Measurements from ENCODE around the gene GPC5. TPM values are rescaled to one million over a fixed set of nuclear protein-coding genes. Genes with fewer than 3 reads are reported as not detected.
A peak's percentile ranks its signal among the peaks of the same experiment; 100 is the strongest.
"Not testable (repeated sequence)": the region's sequence is repeated elsewhere in the genome, so short reads cannot be mapped to it uniquely, and the experiment has no call there.

The GPC5 gene
- total RNA-seq (10 to 100 TPM; 15.2 to 54.4 TPM), polyA plus RNA-seq (ENCODE audit: insufficient read length in 2 of 2) (10 to 100 TPM; 17.8 to 30.2 TPM)
- long read RNA-seq, donor 1, partial matches to known transcripts, result 10 of 13 reads
- long read RNA-seq, donor 1, other reads (novel, unspliced or antisense), result 0 of 13 reads
- long read RNA-seq, donor 2, partial matches to known transcripts, result 6 of 6 reads
- long read RNA-seq, donor 2, other reads (novel, unspliced or antisense), result 0 of 6 reads
- long read RNA-seq, donor 3, result 0 reads
- long read RNA-seq, donor 4, partial matches to known transcripts, result 0 of 1 reads
- long read RNA-seq, donor 4, other reads (novel, unspliced or antisense), result 0 of 1 reads

GRCh38 chr13:91398413-91399188 is at the start of gene GPC5:
Gene GPC5 (plus strand): TSS chr13:91398621.
- Histone ChIP-seq H3K27me3 (ENCODE audit: control insufficient read depth, insufficient read depth, low read length) (peaks cover 15% of the 10 kb centered on the region), H3K27ac (ENCODE audit: low read depth, low read length) (peak within 1 kb of the TSS; percentile 61)

DNA sequence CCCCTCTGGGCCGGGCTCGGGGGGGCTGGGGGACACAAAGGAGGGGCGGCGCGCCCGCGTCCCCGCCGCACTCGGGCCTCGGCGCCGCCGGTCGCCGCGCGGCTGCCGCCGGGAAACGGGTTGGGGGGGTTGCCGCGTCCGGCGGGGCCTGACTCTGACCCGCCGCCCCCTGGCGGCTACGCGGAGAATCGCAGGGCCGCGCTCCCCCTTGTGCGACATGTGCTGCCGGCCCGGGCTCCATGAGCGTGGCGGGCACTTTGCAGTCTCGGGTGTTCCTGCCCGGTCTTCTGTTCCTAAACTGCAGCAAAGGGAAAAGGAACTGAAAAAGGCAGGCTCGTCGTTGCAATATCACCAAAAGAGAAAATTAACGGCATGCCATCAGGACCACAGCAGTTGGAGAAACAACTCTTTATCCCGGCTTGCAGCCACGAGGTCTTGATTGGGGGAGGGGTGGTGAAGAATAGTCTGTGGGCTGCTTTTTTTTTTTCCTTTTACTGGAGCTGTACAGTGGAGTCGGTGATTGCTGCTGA is 49.5 kb upstream of the GPC5 start:
- H3K4me3 ChIP-seq (ENCODE audit: low read depth, low read length), result peak overlapping the region; percentile 74
- WGBS (ENCODE audit: insufficient coverage), result 0% methylated on average over 43 of the region's 46 CpGs
- peak; percentile 83 to 97 (median 87) for DNase-seq (ENCODE audit: low read depth in 4 of 6, low spot score in 6 of 6)

More at GRCh38 chr13:91398413-91399188, at the start of gene GPC5:
- WGBS (ENCODE audit: insufficient coverage), result under 1% methylated on average over 76 of the region's 76 CpGs
- peak within 1 kb of the TSS; percentile 71 for H3K4me3 ChIP-seq (ENCODE audit: low read depth, low read length)
- no peaks in the 10 kb centered on the region for H3K9me3 ChIP-seq (ENCODE audit: control insufficient read depth, insufficient read depth, low read length)
- peaks cover 11% of the 10 kb centered on the region for H3K4me1 ChIP-seq (ENCODE audit: control insufficient read depth, insufficient read depth, low read length)
- H3K36me3 ChIP-seq (ENCODE audit: control insufficient read depth, insufficient read depth, low read length), result no peaks in the 10 kb centered on the region
- DNase-seq (ENCODE audit: low read depth in 4 of 6, low spot score in 6 of 6), result peak; percentile 47 to 93 (median 70)

GRCh38 chr13:91349992-91350911 is 48.2 kb upstream of the GPC5 start:
- WGBS (ENCODE audit: insufficient coverage), result 50% methylated on average over 1 of the region's 5 CpGs
- peak overlapping the region; percentile 74 for H3K4me3 ChIP-seq (ENCODE audit: low read depth, low read length)

More for the DNA sequence above, 49.5 kb upstream of the GPC5 start:
- no peaks in the 10 kb centered on the region for H3K4me1 ChIP-seq (ENCODE audit: control insufficient read depth, insufficient read depth, low read length)
- peaks cover 3% of the 10 kb centered on the region for H3K36me3 ChIP-seq (ENCODE audit: control insufficient read depth, insufficient read depth, low read length)
- no peaks in the 10 kb centered on the region for H3K9me3 ChIP-seq (ENCODE audit: control insufficient read depth, insufficient read depth, low read length)
- peak overlapping the region; percentile 76 for H3K27ac ChIP-seq (ENCODE audit: low read depth, low read length)
- H3K27me3 ChIP-seq (ENCODE audit: control insufficient read depth, insufficient read depth, low read length), result no peaks in the 10 kb centered on the region

GRCh38 chr13:91351123-91351522 is 47.3 kb upstream of the GPC5 start:
- H3K27ac ChIP-seq (ENCODE audit: low read depth, low read length), result no peak overlapping the region
- 90% methylated on average over 2 of the region's 5 CpGs for WGBS (ENCODE audit: insufficient coverage)

More at GRCh38 chr13:91349992-91350911, 48.2 kb upstream of the GPC5 start:
- Histone ChIP-seq H3K9me3 (ENCODE audit: control insufficient read depth, insufficient read depth, low read length) (no peaks in the 10 kb centered on the region), H3K27me3 (ENCODE audit: control insufficient read depth, insufficient read depth, low read length) (no peaks in the 10 kb centered on the region), H3K36me3 (ENCODE audit: control insufficient read depth, insufficient read depth, low read length) (peaks cover 3% of the 10 kb centered on the region), H3K27ac (ENCODE audit: low read depth, low read length) (no peak overlapping the region), H3K4me1 (ENCODE audit: control insufficient read depth, insufficient read depth, low read length) (no peaks in the 10 kb centered on the region)
- no peak for DNase-seq (ENCODE audit: low read depth in 4 of 6, low spot score in 6 of 6)

DNA sequence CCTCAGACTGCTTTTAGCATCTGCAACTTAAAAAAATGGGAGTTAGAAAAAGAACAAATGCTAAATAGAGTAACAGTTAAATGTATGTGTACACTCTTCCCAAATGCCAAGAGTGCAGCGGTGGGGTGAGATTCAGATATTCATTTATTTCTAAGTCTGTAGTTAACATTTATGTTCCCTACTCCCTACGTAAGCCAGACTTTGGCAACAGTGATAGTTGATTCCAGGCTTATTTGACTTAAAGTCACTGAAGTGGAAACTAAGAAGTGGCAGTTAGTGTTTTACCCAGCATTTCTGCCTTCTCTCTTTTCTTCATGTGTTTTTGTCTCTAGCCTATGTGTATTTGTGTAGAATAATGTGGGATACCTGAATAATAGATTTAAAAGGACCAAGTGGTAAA is 46.4 kb upstream of the GPC5 start:
- no CpG with 5 or more reads among the region's 2 CpGs for WGBS (ENCODE audit: insufficient coverage)
- H3K4me3 ChIP-seq (ENCODE audit: low read depth, low read length), result no peak overlapping the region
- peaks cover 3% of the 10 kb centered on the region for H3K36me3 ChIP-seq (ENCODE audit: control insufficient read depth, insufficient read depth, low read length)
- H3K9me3 ChIP-seq (ENCODE audit: control insufficient read depth, insufficient read depth, low read length), result no peaks in the 10 kb centered on the region
- no peaks in the 10 kb centered on the region for H3K4me1 ChIP-seq (ENCODE audit: control insufficient read depth, insufficient read depth, low read length)
- H3K27ac ChIP-seq (ENCODE audit: low read depth, low read length), result no peak overlapping the region
- H3K27me3 ChIP-seq (ENCODE audit: control insufficient read depth, insufficient read depth, low read length), result no peaks in the 10 kb centered on the region
- DNase-seq (ENCODE audit: low read depth in 4 of 6, low spot score in 6 of 6), result no peak

More at GRCh38 chr13:91351123-91351522, 47.3 kb upstream of the GPC5 start:
- no peaks in the 10 kb centered on the region for H3K27me3 ChIP-seq (ENCODE audit: control insufficient read depth, insufficient read depth, low read length)
- no peak for DNase-seq (ENCODE audit: low read depth in 4 of 6, low spot score in 6 of 6)
- no peaks in the 10 kb centered on the region for H3K4me1 ChIP-seq (ENCODE audit: control insufficient read depth, insufficient read depth, low read length)
- no peaks in the 10 kb centered on the region for H3K9me3 ChIP-seq (ENCODE audit: control insufficient read depth, insufficient read depth, low read length)
- H3K4me3 ChIP-seq (ENCODE audit: low read depth, low read length), result no peak overlapping the region
- H3K36me3 ChIP-seq (ENCODE audit: control insufficient read depth, insufficient read depth, low read length), result peaks cover 3% of the 10 kb centered on the region

DNA sequence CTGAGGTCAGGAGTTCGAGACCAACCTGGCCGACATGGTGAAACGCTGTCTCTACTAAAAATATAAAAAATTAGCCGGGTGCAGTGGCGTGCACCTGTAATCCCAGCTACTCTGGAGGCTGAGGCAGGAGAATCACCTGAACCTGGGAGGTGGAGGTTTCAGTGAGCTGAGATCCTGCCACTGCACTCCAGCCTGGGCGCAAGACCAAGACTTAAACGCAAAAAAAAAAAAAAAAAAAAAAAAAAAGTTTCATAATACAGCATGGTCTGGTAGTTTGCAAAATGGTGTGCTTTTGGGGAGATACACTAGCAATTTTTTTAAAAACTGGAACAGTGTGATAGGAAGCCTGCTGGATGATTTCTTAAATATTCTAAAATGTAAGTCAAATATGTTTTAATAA is 45.5 kb upstream of the GPC5 start:
- H3K4me1 ChIP-seq (ENCODE audit: control insufficient read depth, insufficient read depth, low read length); H3K27ac ChIP-seq (ENCODE audit: low read depth, low read length); H3K36me3 ChIP-seq (ENCODE audit: control insufficient read depth, insufficient read depth, low read length); H3K27me3 ChIP-seq (ENCODE audit: control insufficient read depth, insufficient read depth, low read length); DNase-seq (ENCODE audit: low read depth in 4 of 6, low spot score in 6 of 6); H3K4me3 ChIP-seq (ENCODE audit: low read depth, low read length); H3K9me3 ChIP-seq (ENCODE audit: control insufficient read depth, insufficient read depth, low read length): not testable (repeated sequence)
- 96% methylated on average over 5 of the region's 7 CpGs for WGBS (ENCODE audit: insufficient coverage)

- H3K27me3 ChIP-seq (ENCODE audit: control insufficient read depth, insufficient read depth, low read length), result no peaks in the 10 kb centered on the region
- H3K36me3 ChIP-seq (ENCODE audit: control insufficient read depth, insufficient read depth, low read length), result peaks cover 3% of the 10 kb centered on the region
- H3K27ac ChIP-seq (ENCODE audit: low read depth, low read length), result no peak overlapping the region
- no peaks in the 10 kb centered on the region for H3K9me3 ChIP-seq (ENCODE audit: control insufficient read depth, insufficient read depth, low read length)
- no peak for DNase-seq (ENCODE audit: low read depth in 4 of 6, low spot score in 6 of 6)
- no CpG with 5 or more reads among the region's 1 CpG for WGBS (ENCODE audit: insufficient coverage)
- no peaks in the 10 kb centered on the region for H3K4me1 ChIP-seq (ENCODE audit: control insufficient read depth, insufficient read depth, low read length)
- H3K4me3 ChIP-seq (ENCODE audit: low read depth, low read length), result no peak overlapping the region
These were observed 44.9 kb upstream of the GPC5 start for GRCh38 chr13:91353494-91353893.

DNA sequence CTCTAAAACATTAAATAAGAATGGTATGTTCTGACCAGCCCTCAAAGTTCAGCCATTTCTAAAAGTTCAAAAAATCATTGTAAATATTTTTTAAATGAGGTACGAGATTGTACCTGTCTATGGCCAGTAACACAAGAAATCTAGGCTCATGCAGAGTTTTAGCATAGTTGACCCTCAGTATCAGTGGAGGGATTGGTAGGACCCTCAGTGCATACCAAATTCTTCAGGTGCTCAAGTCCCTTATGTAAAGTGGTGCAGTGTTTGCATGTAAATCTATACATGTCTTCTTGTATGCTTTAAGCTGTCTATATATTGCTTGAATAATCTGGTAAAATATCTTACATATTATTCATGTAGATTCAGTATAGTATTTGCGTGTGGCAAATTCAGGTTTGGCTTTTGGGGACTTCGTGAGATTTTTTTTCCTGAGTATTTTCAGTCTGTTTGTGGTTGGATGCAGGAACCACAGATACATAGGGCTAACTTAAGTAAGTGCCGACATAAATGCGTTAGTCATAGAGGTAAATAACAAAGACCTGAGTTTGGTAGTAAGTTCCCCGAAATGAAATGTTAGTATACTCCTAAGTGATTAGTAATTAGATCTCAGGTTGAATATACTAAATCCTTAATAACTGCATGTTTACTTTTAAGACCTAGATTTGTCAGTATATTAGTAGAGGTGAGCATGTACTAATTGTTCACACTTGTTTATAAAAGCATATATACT is 43.2 kb upstream of the GPC5 start:
- H3K9me3 ChIP-seq (ENCODE audit: control insufficient read depth, insufficient read depth, low read length), result no peaks in the 10 kb centered on the region
- no peaks in the 10 kb centered on the region for H3K4me1 ChIP-seq (ENCODE audit: control insufficient read depth, insufficient read depth, low read length)
- peaks cover 3% of the 10 kb centered on the region for H3K36me3 ChIP-seq (ENCODE audit: control insufficient read depth, insufficient read depth, low read length)
- 86% methylated on average over 1 of the region's 6 CpGs for WGBS (ENCODE audit: insufficient coverage)
- no peak for DNase-seq (ENCODE audit: low read depth in 4 of 6, low spot score in 6 of 6)
- H3K27me3 ChIP-seq (ENCODE audit: control insufficient read depth, insufficient read depth, low read length), result no peaks in the 10 kb centered on the region
- no peak overlapping the region for H3K4me3 ChIP-seq (ENCODE audit: low read depth, low read length)
- no peak overlapping the region for H3K27ac ChIP-seq (ENCODE audit: low read depth, low read length)

Data from spinal cord (tissue), 10 donors.